OCI-LY1 (cell line): ENCODE results near the gene CAPG.

ENCODE experiments used
- H2AFZ ChIP-seq: fragments of 200-600 bp; sonication (generic), shearing (Covaris generic); 2 replicates; pipeline ENCODE4 v1.6.0; 2014; ENCODE audit warnings: antibody characterized with exemption, mild to moderate bottlenecking, low read length
- H3F3A ChIP-seq: fragments of 200-600 bp; sonication (generic), shearing (Covaris generic); 2 replicates; pipeline ENCODE4 v1.6.0; 2014; ENCODE audit warnings: mild to moderate bottlenecking, antibody characterized with exemption, low read length, moderate library complexity; ENCODE audit not compliant: insufficient read depth
- H3K27ac ChIP-seq: fragments of 200-600 bp; sonication (generic); 2 replicates; pipeline ENCODE4 v1.5.1; 2014; ENCODE audit warnings: low read length, mixed run types, mild to moderate bottlenecking, low read depth; ENCODE audit not compliant: poor library complexity, severe bottlenecking
- H3K27me3 ChIP-seq: fragments of 200-600 bp; sonication (generic); 2 replicates; pipeline ENCODE4 v1.6.0; 2014; ENCODE audit warnings: antibody characterized with exemption, mild to moderate bottlenecking, low read length, moderate library complexity; ENCODE audit not compliant: insufficient read depth
- H3K36me3 ChIP-seq: fragments of 200-600 bp; sonication (generic); 2 replicates; pipeline ENCODE4 v1.6.1; 2014; ENCODE audit warnings: mild to moderate bottlenecking, antibody characterized with exemption, low read length, moderate library complexity, mixed read lengths; ENCODE audit not compliant: insufficient read depth
- H3K4me1 ChIP-seq: fragments of 200-600 bp; sonication (generic); 2 replicates; pipeline ENCODE4 v1.5.1; 2014; ENCODE audit warnings: mild to moderate bottlenecking, low read length, moderate library complexity; ENCODE audit not compliant: insufficient read depth, severe bottlenecking
- H3K4me2 ChIP-seq: fragments of 200-600 bp; sonication (generic), shearing (Covaris generic); 2 replicates; pipeline ENCODE4 v1.6.1; 2014; ENCODE audit warnings: low read length
- H3K4me3 ChIP-seq: fragments of 200-600 bp; sonication (generic); 2 replicates; pipeline ENCODE4 v1.5.1; 2014; ENCODE audit warnings: low read length, low read depth, mild to moderate bottlenecking, mixed read lengths; ENCODE audit not compliant: poor library complexity, severe bottlenecking
- H3K79me2 ChIP-seq: fragments of 200-600 bp; shearing (Covaris generic); 2 replicates; pipeline ENCODE4 v1.6.1; 2016; ENCODE audit warnings: mixed run types, low read length, mixed read lengths; ENCODE audit not compliant: insufficient read depth
- H3K9ac ChIP-seq: fragments of 200-600 bp; sonication (generic), shearing (Covaris generic); 2 replicates; pipeline ENCODE4 v1.6.1; 2014; ENCODE audit warnings: mild to moderate bottlenecking, low read length, mixed read lengths
- H3K9me2 ChIP-seq: fragments of 200-600 bp; sonication (generic), shearing (Covaris generic); 2 replicates; pipeline ENCODE4 v1.6.1; 2014; ENCODE audit warnings: low read depth, mild to moderate bottlenecking, low read length, mixed read lengths
- H3K9me3 ChIP-seq: fragments of 200-600 bp; shearing (Covaris generic); 2 replicates; pipeline ENCODE4 v1.6.1; 2014; ENCODE audit warnings: low read length, mixed read lengths
- H4K20me1 ChIP-seq: fragments of 200-600 bp; sonication (generic), shearing (Covaris generic); 2 replicates; pipeline ENCODE4 v1.6.0; 2016; ENCODE audit warnings: mild to moderate bottlenecking, low read length; ENCODE audit not compliant: insufficient read depth
- CTCF ChIP-seq: fragments of 200-600 bp; sonication (generic), shearing (Covaris generic); IDR thresholded peaks from 2 replicates; pipeline ENCODE4 v1.5.1; 2017; ENCODE audit warnings: mild to moderate bottlenecking, antibody characterized with exemption, low read length, moderate library complexity, mixed read lengths
- EZH2 ChIP-seq: fragments of 200-600 bp; sonication (generic), shearing (Covaris generic); IDR thresholded peaks from 2 replicates; pipeline ENCODE4 v1.8.0; 2017; ENCODE audit warnings: borderline replicate concordance, mixed run types, mild to moderate bottlenecking, antibody characterized with exemption, low read length, moderate library complexity, mixed read lengths

The CAPG gene

GRCh38 chr2:85399183-85399455 is 11.0 kb downstream of the CAPG start:
- no peaks in the 10 kb centered on the region for H3K9me2 ChIP-seq
- H3K4me2 ChIP-seq: no peak overlapping the region
- no peaks in the 10 kb centered on the region for H4K20me1 ChIP-seq
- no peak overlapping the region for H3K4me3 ChIP-seq
- no peak overlapping the region for H2AFZ ChIP-seq
- H3K4me1 ChIP-seq: no peaks in the 10 kb centered on the region
- H3K36me3 ChIP-seq: no peaks in the 10 kb centered on the region; the same call in 1 of the 2 replicates
- peaks cover 4% of the 10 kb centered on the region; the same call in 1 of the 2 replicates for H3K9me3 ChIP-seq
- H3K27ac ChIP-seq: no peak overlapping the region
- no peak overlapping the region for H3K9ac ChIP-seq
- no peaks in the 10 kb centered on the region for H3F3A ChIP-seq
- H3K27me3 ChIP-seq: no peaks in the 10 kb centered on the region
- H3K79me2 ChIP-seq: no peaks in the 10 kb centered on the region
- TF ChIP-seq EZH2 (no peak), CTCF (no peak)

- no peaks in the 10 kb centered on the region for H4K20me1 ChIP-seq
- no peaks in the 10 kb centered on the region for H3F3A ChIP-seq
- H3K9ac ChIP-seq: no peak overlapping the region
- H3K9me3 ChIP-seq: peaks cover 4% of the 10 kb centered on the region; the same call in 1 of the 2 replicates
- H3K4me1 ChIP-seq: no peaks in the 10 kb centered on the region
- no peaks in the 10 kb centered on the region for H3K36me3 ChIP-seq
- H3K79me2 ChIP-seq: no peaks in the 10 kb centered on the region
- no peak overlapping the region for H2AFZ ChIP-seq
- TF ChIP-seq EZH2 (no peak), CTCF (no peak)
- no peaks in the 10 kb centered on the region for H3K27me3 ChIP-seq
- no peaks in the 10 kb centered on the region for H3K9me2 ChIP-seq
- H3K4me2 ChIP-seq: no peak overlapping the region
- H3K4me3 ChIP-seq: no peak overlapping the region
- H3K27ac ChIP-seq: no peak overlapping the region
Measured at GRCh38 chr2:85398426-85399182, 11.6 kb downstream of the CAPG start.

DNA sequence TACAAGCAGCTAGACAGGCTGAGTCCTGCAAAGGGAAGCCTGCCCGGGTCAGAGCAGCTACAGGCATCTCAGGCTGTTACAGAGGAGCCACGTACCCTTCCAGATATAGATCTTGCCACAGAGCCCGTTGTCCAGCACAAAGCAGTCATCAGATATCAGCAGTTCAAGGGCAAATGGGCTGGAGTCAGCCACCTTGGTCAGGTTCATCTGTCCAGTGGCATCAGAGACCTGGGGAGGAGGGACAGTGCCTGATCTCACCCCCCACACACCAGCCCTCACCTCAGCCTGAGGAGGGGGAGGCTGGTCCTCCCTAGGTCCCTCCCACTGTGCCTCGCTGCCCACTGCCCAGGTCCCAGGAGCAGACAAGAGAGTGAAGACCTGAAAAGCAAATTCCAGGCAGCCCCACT is 12.2 kb downstream of the CAPG start:
- H4K20me1 ChIP-seq: no peaks in the 10 kb centered on the region
- no peak overlapping the region for H3K4me2 ChIP-seq
- H3K4me1 ChIP-seq: no peaks in the 10 kb centered on the region
- no peaks in the 10 kb centered on the region for H3K36me3 ChIP-seq
- H3K9me3 ChIP-seq: no peaks in the 10 kb centered on the region
- no peak overlapping the region for H3K27ac ChIP-seq
- H2AFZ ChIP-seq: no peak overlapping the region
- no peaks in the 10 kb centered on the region for H3K27me3 ChIP-seq
- no peak overlapping the region for H3K4me3 ChIP-seq
- H3K9ac ChIP-seq: no peak overlapping the region
- H3K79me2 ChIP-seq: no peaks in the 10 kb centered on the region
- no peak for TF ChIP-seq EZH2
- no peak for TF ChIP-seq CTCF
- H3K9me2 ChIP-seq: no peaks in the 10 kb centered on the region
- no peaks in the 10 kb centered on the region for H3F3A ChIP-seq
